Measurements from ENCODE around the gene RAB11A. TPM values are rescaled to one million over a fixed set of nuclear protein-coding genes. Genes with fewer than 3 reads are reported as not detected.

RAB11A gene
- total RNA-seq, 1 experiment from 2014 or later = 139 TPM

DNA sequence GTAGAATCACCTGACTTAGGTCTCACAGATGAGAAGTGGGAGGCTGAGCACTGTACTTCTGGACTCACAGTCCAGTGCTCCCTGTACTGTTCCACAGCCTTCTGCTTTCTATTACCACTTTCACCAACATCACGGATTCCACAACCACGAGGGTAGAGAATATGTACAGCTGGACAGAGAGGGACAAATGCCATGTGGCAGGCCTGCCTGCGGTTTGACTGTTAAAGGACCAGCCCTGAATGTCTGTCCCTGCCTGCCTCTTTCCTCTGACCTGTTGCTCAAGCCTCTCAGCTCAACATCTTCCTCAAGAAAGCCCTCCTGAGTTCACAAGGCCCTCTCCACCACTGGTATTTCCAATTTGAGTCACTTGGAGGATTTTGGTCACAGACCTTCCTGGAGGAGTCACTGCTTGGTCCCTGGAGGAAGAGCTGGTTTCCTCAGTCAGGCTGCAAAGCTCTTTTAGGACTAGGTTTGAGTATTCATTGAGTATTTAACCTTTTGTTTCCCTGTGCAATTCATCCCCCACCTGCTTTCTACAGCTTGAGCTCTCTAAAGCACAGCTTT, 49.1 kb downstream of the RAB11A start:
- no TSS peak for BruUV-seq (replicated peaks)
- H3K36me3 Mint-ChIP-seq (ENCODE audit: insufficient read depth, unreplicated experiment) = no peaks in the 10 kb centered on the region
- intact Hi-C loops (cut with micrococcal nuclease) = loop anchor here (5.0 kb wide), 1 partner anchor 274 kb away; no protein-coding TSS in a partner anchor
- ChIA-PET CTCF (interaction anchor here (0.6 to 1.2 kb wide), 3 partner anchors 370 to 1096 kb away, joined by 3 to 4 read pairs (median 3); no protein-coding TSS in a partner anchor), POLR2A (no interaction called here)
- no peaks in the 10 kb centered on the region for H3K27me3 Mint-ChIP-seq (ENCODE audit: insufficient read depth, unreplicated experiment)
- H3K9me3 Mint-ChIP-seq (ENCODE audit: unreplicated experiment) = no peaks in the 10 kb centered on the region
- TF ChIP-seq, protein P1, sequence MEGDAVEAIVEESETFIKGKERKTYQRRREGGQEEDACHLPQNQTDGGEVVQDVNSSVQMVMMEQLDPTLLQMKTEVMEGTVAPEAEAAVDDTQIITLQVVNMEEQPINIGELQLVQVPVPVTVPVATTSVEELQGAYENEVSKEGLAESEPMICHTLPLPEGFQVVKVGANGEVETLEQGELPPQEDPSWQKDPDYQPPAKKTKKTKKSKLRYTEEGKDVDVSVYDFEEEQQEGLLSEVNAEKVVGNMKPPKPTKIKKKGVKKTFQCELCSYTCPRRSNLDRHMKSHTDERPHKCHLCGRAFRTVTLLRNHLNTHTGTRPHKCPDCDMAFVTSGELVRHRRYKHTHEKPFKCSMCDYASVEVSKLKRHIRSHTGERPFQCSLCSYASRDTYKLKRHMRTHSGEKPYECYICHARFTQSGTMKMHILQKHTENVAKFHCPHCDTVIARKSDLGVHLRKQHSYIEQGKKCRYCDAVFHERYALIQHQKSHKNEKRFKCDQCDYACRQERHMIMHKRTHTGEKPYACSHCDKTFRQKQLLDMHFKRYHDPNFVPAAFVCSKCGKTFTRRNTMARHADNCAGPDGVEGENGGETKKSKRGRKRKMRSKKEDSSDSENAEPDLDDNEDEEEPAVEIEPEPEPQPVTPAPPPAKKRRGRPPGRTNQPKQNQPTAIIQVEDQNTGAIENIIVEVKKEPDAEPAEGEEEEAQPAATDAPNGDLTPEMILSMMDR (IDR thresholded peaks at IDR 0.05; ENCODE audit: unreplicated experiment) = no peak
- no peak for DNase-seq (ENCODE audit: unreplicated experiment)
- H3K4me1 Mint-ChIP-seq (ENCODE audit: insufficient read depth, unreplicated experiment) = peaks cover 6% of the 10 kb centered on the region
- H3K27ac Mint-ChIP-seq (ENCODE audit: low read depth, unreplicated experiment) = no peak overlapping the region
- H3K4me3 Mint-ChIP-seq (ENCODE audit: unreplicated experiment) = no peak overlapping the region

- no peaks in the 10 kb centered on the region for H3K9me3 Mint-ChIP-seq (ENCODE audit: unreplicated experiment)
- CTCF ChIA-PET = interaction anchor here (1.2 kb wide), 1 partner anchor 370 kb away, joined by 4 read pairs; no protein-coding TSS in a partner anchor
- no peaks in the 10 kb centered on the region for H3K36me3 Mint-ChIP-seq (ENCODE audit: insufficient read depth, unreplicated experiment)
- POLR2A ChIA-PET = no interaction called here
- TF ChIP-seq, protein P1 (IDR thresholded peaks at IDR 0.05; ENCODE audit: unreplicated experiment) = no peak
- H3K27me3 Mint-ChIP-seq (ENCODE audit: insufficient read depth, unreplicated experiment) = no peaks in the 10 kb centered on the region
- H3K27ac Mint-ChIP-seq (ENCODE audit: low read depth, unreplicated experiment) = no peak overlapping the region
- H3K4me1 Mint-ChIP-seq (ENCODE audit: insufficient read depth, unreplicated experiment) = peaks cover 6% of the 10 kb centered on the region
- BruUV-seq (replicated peaks) = no TSS peak
- no peak overlapping the region for H3K4me3 Mint-ChIP-seq (ENCODE audit: unreplicated experiment)
- intact Hi-C loops (cut with micrococcal nuclease) = loop anchor here (5.0 kb wide), 1 partner anchor 273 kb away; no protein-coding TSS in a partner anchor
- DNase-seq (ENCODE audit: unreplicated experiment) = no peak
Observed at GRCh38 chr15:65918945-65919344, 49.7 kb downstream of the RAB11A start.

DNA sequence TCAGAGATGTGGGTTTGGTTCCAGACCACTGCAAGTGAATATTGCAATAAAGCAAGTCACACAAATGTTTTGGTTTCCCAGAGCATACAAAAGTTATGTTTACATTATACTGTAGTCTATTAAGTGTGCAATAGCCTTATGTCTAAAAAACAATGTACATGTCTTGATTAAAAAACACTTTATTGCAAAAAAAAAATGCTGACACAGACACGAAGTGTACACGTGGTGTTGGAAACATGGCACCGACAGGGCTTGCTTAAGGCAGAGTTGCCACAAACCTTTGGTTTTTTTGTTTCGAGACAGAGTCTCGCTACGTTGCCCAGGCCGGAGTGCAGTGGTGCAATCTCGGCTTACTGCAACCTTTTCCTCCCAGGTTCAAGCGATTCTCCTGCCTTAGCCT, 50.1 kb downstream of the RAB11A start:
- CTCF ChIA-PET = no interaction called here
- Mint-ChIP-seq H3K36me3 (ENCODE audit: insufficient read depth, unreplicated experiment) (no peaks in the 10 kb centered on the region), H3K27ac (ENCODE audit: low read depth, unreplicated experiment) (no peak overlapping the region), H3K27me3 (ENCODE audit: insufficient read depth, unreplicated experiment) (no peaks in the 10 kb centered on the region), H3K9me3 (ENCODE audit: unreplicated experiment) (no peaks in the 10 kb centered on the region), H3K4me1 (ENCODE audit: insufficient read depth, unreplicated experiment) (peaks cover 6% of the 10 kb centered on the region), H3K4me3 (ENCODE audit: unreplicated experiment) (no peak overlapping the region)
- TF ChIP-seq, protein P1 (IDR thresholded peaks at IDR 0.05; ENCODE audit: unreplicated experiment) = no peak
- BruUV-seq (replicated peaks) = no TSS peak
- no peak for DNase-seq (ENCODE audit: unreplicated experiment)
- POLR2A ChIA-PET = no interaction called here
- intact Hi-C loops (cut with micrococcal nuclease) = loop anchor here (5.0 kb wide), 1 partner anchor 273 kb away; no protein-coding TSS in a partner anchor

DNA sequence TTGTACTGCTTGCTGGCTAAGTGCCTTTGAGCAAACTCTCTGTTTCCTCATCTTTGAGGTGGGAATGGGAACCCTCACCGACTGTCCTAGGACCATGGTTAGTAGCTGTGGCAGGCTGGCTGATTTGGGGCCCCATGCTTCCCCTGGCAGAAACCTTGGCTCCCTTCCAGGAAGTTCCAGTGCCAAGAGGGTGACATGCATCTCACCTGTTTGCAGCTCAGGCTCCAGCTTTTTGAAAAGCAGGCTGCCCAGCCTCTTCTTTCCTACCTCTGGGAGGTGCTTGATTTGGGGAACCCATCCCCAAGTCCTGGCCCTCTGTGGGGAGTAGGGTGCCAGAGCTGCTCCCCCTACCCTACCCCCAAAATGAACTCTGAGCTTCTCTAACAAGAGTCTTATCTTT, 50.8 kb downstream of the RAB11A start:
- Mint-ChIP-seq H3K4me3 (ENCODE audit: unreplicated experiment) (no peak overlapping the region), H3K27me3 (ENCODE audit: insufficient read depth, unreplicated experiment) (no peaks in the 10 kb centered on the region), H3K27ac (ENCODE audit: low read depth, unreplicated experiment) (no peak overlapping the region), H3K4me1 (ENCODE audit: insufficient read depth, unreplicated experiment) (peaks cover 6% of the 10 kb centered on the region), H3K9me3 (ENCODE audit: unreplicated experiment) (no peaks in the 10 kb centered on the region), H3K36me3 (ENCODE audit: insufficient read depth, unreplicated experiment) (no peaks in the 10 kb centered on the region)
- no TSS peak for BruUV-seq (replicated peaks)
- intact Hi-C loops (cut with micrococcal nuclease) = no loop called here
- ChIA-PET POLR2A (no interaction called here), CTCF (no interaction called here)
- DNase-seq (ENCODE audit: unreplicated experiment) = no peak
- TF ChIP-seq, protein P1 (IDR thresholded peaks at IDR 0.05; ENCODE audit: unreplicated experiment) = no peak

Data from MCF 10A (cell line).